RWPE2 (cell line): ENCODE data around the gene EEFSEC.

Experiments used
- ATAC-seq: fragments of 200-7000 bp; cut with Tn5 transposase; 3 replicates; pipeline ENCODE4 v1.9.1; 2021; ENCODE audit warnings: low read depth
- DNase-seq: peaks from one replicate; pipeline ENCODE4 v3.0.0-alpha.2; 2020; ENCODE audit warnings: low spot score
- H3K27ac ChIP-seq: fragments of 450-650 bp; 2 replicates; pipeline ENCODE4 v1.5.1; 2017; ENCODE audit warnings: mild to moderate bottlenecking; ENCODE audit not compliant: poor library complexity, severe bottlenecking
- H3K27me3 ChIP-seq: fragments of 250-450 bp; sonication (Bioruptor Pico); 2 replicates; pipeline ENCODE4 v1.5.1; 2021; ENCODE audit warnings: mild to moderate bottlenecking, moderate library complexity; ENCODE audit not compliant: insufficient read depth, poor library complexity, severe bottlenecking
- H3K36me3 ChIP-seq: fragments of 250-450 bp; sonication (Bioruptor Pico); 2 replicates; pipeline ENCODE4 v1.5.1; 2020; ENCODE audit warnings: low read depth, mild to moderate bottlenecking, moderate library complexity
- H3K4me1 ChIP-seq: fragments of 250-450 bp; sonication (Bioruptor Pico); 2 replicates; pipeline ENCODE4 v1.5.1; 2021; ENCODE audit warnings: mild to moderate bottlenecking, moderate library complexity; ENCODE audit not compliant: insufficient read depth, poor library complexity, severe bottlenecking
- H3K4me3 ChIP-seq: fragments of 250-450 bp; sonication (Bioruptor Pico); 2 replicates; pipeline ENCODE4 v1.5.1; 2021; ENCODE audit warnings: mild to moderate bottlenecking, moderate library complexity; ENCODE audit not compliant: severe bottlenecking
- H3K9me3 ChIP-seq: fragments of 250-450 bp; sonication (Bioruptor Pico); 2 replicates; pipeline ENCODE4 v1.5.1; 2021; ENCODE audit warnings: mild to moderate bottlenecking, moderate library complexity; ENCODE audit not compliant: severe bottlenecking
- CTCF ChIP-seq: fragments of 450-650 bp; IDR thresholded peaks from one replicate; pipeline ENCODE4 v1.5.1; 2017; ENCODE audit warnings: mild to moderate bottlenecking, moderate library complexity; ENCODE audit not compliant: poor library complexity, severe bottlenecking

The EEFSEC gene

DNA sequence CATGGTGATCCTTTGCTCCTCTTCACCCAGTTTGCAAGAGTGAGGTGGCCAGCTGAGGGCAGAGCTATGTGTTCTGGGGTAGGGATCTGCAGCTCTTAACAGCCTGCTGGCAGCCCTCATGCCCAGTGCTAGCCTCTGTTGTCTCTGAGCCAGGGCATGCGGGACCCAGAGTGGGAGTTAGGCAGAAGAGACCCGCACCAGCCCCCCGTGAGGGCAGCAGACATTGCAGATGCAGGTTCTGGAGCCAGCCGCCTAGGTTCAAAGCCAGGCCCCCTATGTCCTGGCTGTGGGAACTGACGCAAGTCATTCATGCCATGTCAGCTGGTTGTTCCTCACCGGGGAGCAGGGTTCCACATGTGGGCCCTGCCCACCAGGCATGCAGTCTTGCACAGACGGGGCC, 238.7 kb downstream of the EEFSEC start:
- DNase-seq (no peak), ATAC-seq (no peak)
- Histone ChIP-seq H3K27me3 (no peaks in the 10 kb centered on the region), H3K4me3 (no peak overlapping the region), H3K9me3 (no peaks in the 10 kb centered on the region), H3K27ac (no peak overlapping the region), H3K4me1 (no peaks in the 10 kb centered on the region), H3K36me3 (no peaks in the 10 kb centered on the region)
- TF ChIP-seq CTCF = no peak

DNA sequence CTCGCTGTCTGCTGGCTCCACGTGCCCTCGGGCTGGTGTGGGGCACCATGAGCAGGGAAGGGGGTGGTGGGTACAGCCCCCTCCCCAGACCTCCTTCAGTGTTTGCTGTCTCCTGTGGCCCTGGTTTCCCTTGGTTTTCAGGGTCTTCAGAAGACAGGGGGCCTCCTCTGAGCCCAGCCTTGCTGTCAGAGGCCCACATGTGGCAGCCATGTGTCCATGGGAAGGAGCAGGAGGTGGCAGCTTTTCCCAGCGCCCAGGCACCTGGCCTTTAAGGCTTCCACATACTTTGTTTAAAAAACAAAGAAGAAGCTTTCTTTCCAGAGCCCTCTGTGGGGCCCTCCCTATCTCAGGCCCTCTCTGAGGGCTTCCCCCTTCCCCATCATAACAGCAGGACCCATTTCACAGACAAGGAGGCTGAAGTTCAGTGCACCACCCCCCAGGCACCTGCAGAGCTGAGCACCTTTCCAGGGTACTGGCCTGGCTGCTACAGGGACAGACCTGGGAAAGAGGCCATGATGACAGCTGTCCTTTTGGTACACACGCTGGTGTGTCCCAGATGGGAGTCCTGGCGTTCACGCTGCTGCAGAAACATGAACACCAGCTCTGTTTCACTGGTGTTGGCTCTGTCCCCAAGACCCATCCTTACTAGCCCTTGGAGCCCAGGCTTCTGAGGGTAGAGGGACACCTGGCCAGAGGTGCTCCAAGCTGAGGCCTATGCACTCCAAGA, 239.7 kb downstream of the EEFSEC start:
- H3K4me3 ChIP-seq = no peak overlapping the region
- ATAC-seq (no peak), DNase-seq (no peak)
- H3K36me3 ChIP-seq = no peaks in the 10 kb centered on the region
- no peaks in the 10 kb centered on the region for H3K4me1 ChIP-seq
- no peak for TF ChIP-seq CTCF
- H3K9me3 ChIP-seq = no peaks in the 10 kb centered on the region
- no peaks in the 10 kb centered on the region for H3K27me3 ChIP-seq
- no peak overlapping the region for H3K27ac ChIP-seq

DNA sequence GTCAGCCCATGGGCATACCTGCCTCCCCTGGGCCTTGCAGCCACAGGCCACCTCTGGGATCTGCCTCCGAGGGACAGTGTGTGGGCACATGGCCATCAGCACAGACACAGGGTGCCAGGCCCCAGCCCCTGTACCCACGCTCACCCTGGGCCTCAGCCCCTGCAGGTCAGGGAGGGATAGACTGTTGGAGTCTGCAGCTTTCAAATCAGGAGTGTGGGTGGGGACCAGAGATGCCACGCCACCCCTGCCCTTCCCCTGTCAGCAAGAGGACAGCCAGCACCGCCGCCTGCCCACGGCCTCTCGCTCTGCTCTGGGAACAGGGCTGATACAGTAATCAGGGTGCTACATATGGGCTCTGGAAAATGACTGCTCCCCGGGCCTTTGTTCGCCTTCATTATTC, 240.8 kb downstream of the EEFSEC start:
- TF ChIP-seq CTCF = no peak
- Histone ChIP-seq H3K9me3 (no peaks in the 10 kb centered on the region), H3K27ac (no peak overlapping the region)

GRCh38 chr3:128395046-128395445, 241.8 kb downstream of the EEFSEC start:
- Histone ChIP-seq H3K27me3 (no peaks in the 10 kb centered on the region), H3K36me3 (no peaks in the 10 kb centered on the region), H3K9me3 (no peaks in the 10 kb centered on the region), H3K27ac (no peak overlapping the region), H3K4me1 (no peaks in the 10 kb centered on the region), H3K4me3 (no peak overlapping the region)
- ATAC-seq (no peak), DNase-seq (no peak)
- no peak for TF ChIP-seq CTCF

More for the DNA sequence above, 240.8 kb downstream of the EEFSEC start:
- Histone ChIP-seq H3K4me1 (no peaks in the 10 kb centered on the region), H3K4me3 (no peak overlapping the region), H3K27me3 (no peaks in the 10 kb centered on the region), H3K36me3 (no peaks in the 10 kb centered on the region)
- ATAC-seq = no peak
- DNase-seq = no peak

DNA sequence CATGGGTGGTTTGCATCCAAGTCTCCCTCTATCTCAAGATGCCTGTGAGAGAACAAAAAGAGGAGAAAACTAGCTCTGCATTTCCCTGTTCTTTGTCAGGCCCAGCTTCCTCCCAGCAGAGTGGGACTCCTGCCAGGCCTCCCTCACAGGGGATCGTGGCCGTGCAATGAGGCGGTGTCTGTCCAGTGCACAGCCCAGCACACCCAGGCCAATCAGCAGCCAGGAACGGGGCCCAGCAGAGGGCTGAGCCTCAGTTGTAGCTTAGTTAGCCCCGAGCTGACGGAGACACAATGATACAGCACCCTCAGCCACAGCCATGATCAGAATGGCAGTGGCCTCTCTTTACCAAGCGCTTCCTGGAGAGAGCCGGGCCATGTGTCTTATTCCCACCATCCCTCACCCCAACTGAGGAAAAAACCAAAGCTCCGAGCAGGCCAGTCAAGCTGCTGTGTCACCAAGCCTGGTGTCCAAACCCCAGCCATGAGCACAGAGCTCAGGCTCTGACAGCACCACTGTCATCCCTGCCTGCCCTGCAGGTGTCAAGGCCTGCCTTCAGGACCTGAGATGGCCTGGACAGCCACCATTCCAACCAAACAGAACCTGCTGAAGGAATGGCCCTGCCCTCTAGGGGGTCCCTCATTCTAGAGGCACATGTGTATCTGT, 242.3 kb downstream of the EEFSEC start:
- DNase-seq = no peak
- Histone ChIP-seq H3K36me3 (no peaks in the 10 kb centered on the region), H3K4me3 (no peak overlapping the region), H3K9me3 (no peaks in the 10 kb centered on the region), H3K27me3 (no peaks in the 10 kb centered on the region), H3K27ac (no peak overlapping the region), H3K4me1 (no peaks in the 10 kb centered on the region)
- no peak for ATAC-seq
- TF ChIP-seq CTCF = no peak
